ENCODE measurements around the gene SPATA32.

The SPATA32 gene

GRCh38 chr17:45270828-45271418 lies 9.0 kb upstream of the SPATA32 start:
- H3K4me1 ChIP-seq (ENCODE audit: control insufficient read depth, insufficient read depth, low read length): no peaks in the 10 kb centered on the region
- TF ChIP-seq CTCF (tag by site-specific recombination; IDR thresholded peaks at IDR 0.05): peak; percentile 62
- no peak for TF ChIP-seq ZNF132 (tag by site-specific recombination; IDR thresholded peaks at IDR 0.05; ENCODE audit: borderline replicate concordance)
- peak; percentile 21 for TF ChIP-seq ZNF654 (tag by site-specific recombination; IDR thresholded peaks at IDR 0.05; ENCODE audit: low read depth)
- peaks cover 25 to 74% of the 10 kb centered on the region in 2 experiments; a peak in 2 of 3 replicates for H3K36me3 ChIP-seq (ENCODE audit: control insufficient read depth in 2 of 2, insufficient read depth in 1 of 2, low read length in 2 of 2)
- ChIA-PET POLR2A (interaction anchor here (0.6 to 1.0 kb wide), 3 partner anchors 10 to 103 kb away, joined by 5 to 8 read pairs (median 5); no protein-coding TSS in a partner anchor), CTCF (interaction anchor here (0.6 to 12.0 kb wide), 20 partner anchors 12 to 391 kb away, joined by 3 to 357 read pairs (median 4); partner anchors contain the start of gene HEXIM1)
- no peaks in the 10 kb centered on the region for H3K9me3 ChIP-seq (ENCODE audit: control insufficient read depth, insufficient read depth, low read depth, low read length)
- no peak overlapping the region for H3K27ac ChIP-seq (ENCODE audit: extremely low read depth, low read depth, low read length)
- no peak overlapping the region for H3K4me3 ChIP-seq (ENCODE audit: low read depth, low read length)

GRCh38 chr17:45269912-45270311 lies 8.0 kb upstream of the SPATA32 start:
- no peak overlapping the region for H3K4me3 ChIP-seq (ENCODE audit: low read depth, low read length)
- H3K36me3 ChIP-seq (ENCODE audit: control insufficient read depth in 2 of 2, insufficient read depth in 1 of 2, low read length in 2 of 2): peaks cover 22 to 82% of the 10 kb centered on the region in 2 experiments; a peak in 2 of 3 replicates
- no peaks in the 10 kb centered on the region for H3K4me1 ChIP-seq (ENCODE audit: control insufficient read depth, insufficient read depth, low read length)
- H3K27ac ChIP-seq (ENCODE audit: extremely low read depth, low read depth, low read length): no peak overlapping the region
- POLR2A ChIA-PET: no interaction called here
- no peaks in the 10 kb centered on the region for H3K9me3 ChIP-seq (ENCODE audit: control insufficient read depth, insufficient read depth, low read depth, low read length)
- CTCF ChIA-PET: interaction anchor here (0.6 to 12.0 kb wide), 9 partner anchors 12 to 1504 kb away, joined by 3 to 357 read pairs (median 6); no protein-coding TSS in a partner anchor
- TF ChIP-seq KLF9 (tag by site-specific recombination; IDR thresholded peaks at IDR 0.05; ENCODE audit: low read depth) (no peak), ZNF16 (tag by site-specific recombination; IDR thresholded peaks at IDR 0.05; ENCODE audit: low read depth) (no peak), KLF8 (tag by site-specific recombination; IDR thresholded peaks at IDR 0.05) (no peak), ZNF654 (tag by site-specific recombination; IDR thresholded peaks at IDR 0.05; ENCODE audit: low read depth) (no peak), ZNF768 (tag by site-specific recombination; IDR thresholded peaks at IDR 0.05) (no peak), ZNF701 (tag by site-specific recombination; IDR thresholded peaks at IDR 0.05) (no peak), ZSCAN18 (tag by site-specific recombination; IDR thresholded peaks at IDR 0.05) (no peak), ZNF426 (tag by site-specific recombination; IDR thresholded peaks at IDR 0.05) (no peak), HIC1 (tag by site-specific recombination; IDR thresholded peaks at IDR 0.05) (no peak), ZNF311 (tag by site-specific recombination; IDR thresholded peaks at IDR 0.05; ENCODE audit: borderline replicate concordance) (no peak), PRDM4 (tag by site-specific recombination; IDR thresholded peaks at IDR 0.05) (no peak), ZNF274 (IDR thresholded peaks at IDR 0.05; ENCODE audit: low read length) (no peak), ZNF274 (tag by site-specific recombination; IDR thresholded peaks at IDR 0.05; ENCODE audit: borderline replicate concordance) (no peak), ZNF10 (tag by site-specific recombination; IDR thresholded peaks at IDR 0.05) (no peak), ZNF623 (tag by site-specific recombination; IDR thresholded peaks at IDR 0.05) (no peak), ZSCAN4 (tag by site-specific recombination; IDR thresholded peaks at IDR 0.05) (no peak), AEBP2 (tag by site-specific recombination; IDR thresholded peaks at IDR 0.05; ENCODE audit: borderline replicate concordance) (no peak), TRIM28 (IDR thresholded peaks at IDR 0.05; ENCODE audit: borderline replicate concordance, low read length) (no peak), ZNF600 (tag by site-specific recombination; IDR thresholded peaks at IDR 0.05) (no peak)

Measured in HEK293 (cell line).